NB4 (cell line): ENCODE results near the gene BTBD16.

ENCODE experiments used
- DNase-seq: peaks from one replicate; pipeline ENCODE4 v3.0.0; 2010; ENCODE audit warnings: low read depth
- H3K4me3 ChIP-seq: one replicate; pipeline ENCODE4 v1.5.1; 2011; ENCODE audit warnings: mild to moderate bottlenecking, low read depth, low read length, moderate library complexity
- CTCF ChIP-seq: IDR thresholded peaks from one replicate; pipeline ENCODE4 v1.5.1; 2012; ENCODE audit warnings: low read depth, low read length
- MAX ChIP-seq: IDR thresholded peaks from 2 replicates; pipeline ENCODE4 v1.6.1; 2011; ENCODE audit warnings: low read depth, low read length
- MYC ChIP-seq: IDR thresholded peaks from 2 replicates; pipeline ENCODE4 v1.6.1; 2011; ENCODE audit warnings: low read depth, low read length
- POLR2A ChIP-seq: IDR thresholded peaks from 2 replicates; pipeline ENCODE4 v1.6.1; 2011; ENCODE audit warnings: mild to moderate bottlenecking; ENCODE audit not compliant: insufficient read length; ENCODE audit errors: extremely low read depth

The BTBD16 gene

GRCh38 chr10:122236690-122237306 is 34.3 kb upstream of the BTBD16 start:
- no peak for DNase-seq
- H3K4me3 ChIP-seq, result no peak overlapping the region
- TF ChIP-seq MYC, result no peak
- no peak for TF ChIP-seq MAX
- no peak for TF ChIP-seq CTCF

GRCh38 chr10:122237331-122237990 is 33.6 kb upstream of the BTBD16 start:
- DNase-seq, result no peak
- no peak overlapping the region for H3K4me3 ChIP-seq
- TF ChIP-seq POLR2A (no peak), MAX (no peak)

- TF ChIP-seq MAX (no peak), POLR2A (no peak), CTCF (no peak)
- H3K4me3 ChIP-seq, result no peak overlapping the region
- peak; percentile 25 for DNase-seq
Observed at GRCh38 chr10:122239578-122240257, 31.4 kb upstream of the BTBD16 start.

GRCh38 chr10:122240401-122240800 is 30.7 kb upstream of the BTBD16 start:
- no peak for DNase-seq
- H3K4me3 ChIP-seq, result no peak overlapping the region
- TF ChIP-seq POLR2A (no peak), MYC (no peak), CTCF (no peak), MAX (no peak)

- TF ChIP-seq POLR2A (no peak), MAX (no peak), MYC (no peak), CTCF (no peak)
- no peak for DNase-seq
- no peak overlapping the region for H3K4me3 ChIP-seq
Observed at GRCh38 chr10:122241836-122242235, 29.3 kb upstream of the BTBD16 start.

- H3K4me3 ChIP-seq, result no peak overlapping the region
- TF ChIP-seq MYC, result no peak
- no peak for TF ChIP-seq MAX
- TF ChIP-seq POLR2A, result no peak
- no peak for TF ChIP-seq CTCF
- no peak for DNase-seq
Observed at GRCh38 chr10:122243550-122243949, 27.5 kb upstream of the BTBD16 start.
